K562 (cell line): ENCODE measurements around the gene A1BG. TPM values are rescaled to one million over a fixed set of nuclear protein-coding genes. Genes with fewer than 3 reads are reported as not detected.

Experiments
- ATAC-seq: fragments of 200-7000 bp; cut with Tn5 transposase; 3 replicates; pipeline ENCODE4 v1.9.1; 2020; ENCODE audit warnings: moderate library complexity
- BruUV-seq: library from RNA; stranded (reverse); fragments of 400-500 nt; replicated peaks from 2 replicates; lab custom pipeline; 2021; lab: Mats Ljungman, UMichigan
- CTCF ChIA-PET: fragments of 300-600 bp; formaldehyde crosslinking; extraction: SDS; loops from one replicate; lab custom pipeline; 2021; ENCODE audit warnings: low intra/inter-chr PET ratio; lab: Yijun Ruan, JAX
- POLR2A ChIA-PET: fragments of 300-600, 350-650 bp; sonication (Branson Sonifier 250); formaldehyde crosslinking; extraction: SDS; loops from one replicate; lab custom pipeline; 2021; ENCODE audit warnings: antibody characterized with exemption, inconsistent platforms; lab: Yijun Ruan, JAX
- DNase-seq, 4 experiments: peaks; one replicate each; pipeline versions ENCODE4 v3.0.0 to v3.0.0-alpha.2; 2011 to 2018; ENCODE audit warnings: low spot score in 3 of 4, mixed read lengths in 3 of 4; ENCODE audit errors: extremely low read depth in 1 of 4
- FAIRE-seq: peaks from 2 replicates; lab custom pipeline; 2011; peaks lifted over from hg19 to GRCh38; lab: Jason Lieb, UNC
- H2AFZ ChIP-seq: 2 replicates; pipeline ENCODE4 v1.6.0; 2011; ENCODE audit warnings: low read depth, low read length, control low read depth, inconsistent platforms
- H3K27ac ChIP-seq: fragments of 200-600 bp; 3 replicates; pipeline ENCODE4 v1.8.0; 2011; ENCODE audit warnings: low read depth, mild to moderate bottlenecking, control low read depth, inconsistent platforms, low read length, moderate library complexity, mixed read lengths; ENCODE audit errors: extremely low read depth
- H3K27me3 ChIP-seq, 2 experiments: fragments of 300-600 bp in 1 of 2; 2 replicates in 1 of 2; 3 replicates in 1 of 2; pipeline versions ENCODE4 v1.6.0 to v1.8.0; 2011; ENCODE audit warnings: inconsistent platforms in 2 of 2, low read length in 2 of 2, mild to moderate bottlenecking in 1 of 2, mixed read lengths in 1 of 2, moderate library complexity in 1 of 2; ENCODE audit not compliant: control insufficient read depth in 2 of 2, insufficient read depth in 2 of 2
- H3K36me3 ChIP-seq: fragments of 300-600 bp; 3 replicates; pipeline ENCODE4 v1.8.0; 2011; ENCODE audit warnings: mild to moderate bottlenecking, low read length, inconsistent platforms; ENCODE audit not compliant: control insufficient read depth, insufficient read depth
- H3K4me1 ChIP-seq, 2 experiments: fragments of 200-600 bp in 1 of 2; replicated peaks in 1 of 2; 2 replicates in 1 of 2; 3 replicates in 1 of 2; pipeline versions ENCODE4 v1.5.1 to v1.8.0; 2011; ENCODE audit warnings: inconsistent platforms in 2 of 2, low read length in 2 of 2, mild to moderate bottlenecking in 1 of 2, mixed read lengths in 1 of 2, moderate library complexity in 1 of 2; ENCODE audit not compliant: control insufficient read depth in 2 of 2, insufficient read depth in 2 of 2
- H3K4me2 ChIP-seq: 2 replicates; pipeline ENCODE4 v1.6.1; 2011; ENCODE audit warnings: low read length, control low read depth, inconsistent platforms, mixed read lengths; ENCODE audit not compliant: insufficient read depth
- H3K4me3 ChIP-seq: fragments of 200-600 bp; sonication (generic), shearing (Covaris generic); 2 replicates; pipeline ENCODE4 v1.5.1; 2016; ENCODE audit warnings: control low read depth, inconsistent platforms
- H3K79me2 ChIP-seq: fragments of 200-600 bp; 3 replicates; pipeline ENCODE4 v1.8.0; 2011; ENCODE audit warnings: low read length, inconsistent platforms; ENCODE audit not compliant: control insufficient read depth, insufficient read depth
- H3K9ac ChIP-seq, 2 experiments: 2 replicates each; pipeline versions ENCODE4 v1.6.0 to v1.6.1; 2011; ENCODE audit warnings: low read depth in 2 of 2, low read length in 2 of 2, control low read depth in 1 of 2, inconsistent platforms in 1 of 2, mild to moderate bottlenecking in 1 of 2, mixed read lengths in 1 of 2; ENCODE audit not compliant: insufficient read depth in 1 of 2
- H3K9me1 ChIP-seq: one replicate; pipeline ENCODE4 v1.6.0; 2011; ENCODE audit warnings: inconsistent platforms, mild to moderate bottlenecking, low read length, moderate library complexity; ENCODE audit not compliant: control insufficient read depth, insufficient read depth
- H3K9me3 ChIP-seq: replicated peaks from 2 replicates; pipeline ENCODE4 v1.5.1; 2011; ENCODE audit warnings: low read depth, low read length, inconsistent platforms; ENCODE audit not compliant: control insufficient read depth, insufficient read depth
- H4K20me1 ChIP-seq: replicated peaks from 2 replicates; pipeline ENCODE4 v1.6.1; 2011; ENCODE audit warnings: low read length, inconsistent platforms, mixed read lengths; ENCODE audit not compliant: control insufficient read depth, insufficient read depth
- ILF3 ChIP-seq: fragments of 450-650 bp; IDR thresholded peaks from 2 replicates; pipeline ENCODE4 v1.6.1; 2018; ENCODE audit warnings: antibody characterized with exemption, mild to moderate bottlenecking, moderate library complexity, borderline replicate concordance
- WGBS: fragments of 100-300 bp; shearing (Covaris generic); methylation state at CpG from one replicate; pipeline ENCODE4 v1.1.6; 2016; ENCODE audit warnings: low coverage, mixed read lengths; ENCODE audit not compliant: insufficient coverage; ENCODE audit errors: missing lambda C conversion rate; 5-methylcytosine and 5-hydroxymethylcytosine counted together
- in situ Hi-C: fragments of 300-500 bp; cut with MboI; formaldehyde crosslinking; loops from 4 replicates; pipeline ENCODE4 v1.15.0; 2018; ENCODE audit warnings: inconsistent platforms, mixed read lengths
- intact Hi-C: fragments of 100-400 bp; cut with micrococcal nuclease; formaldehyde crosslinking; loops from 2 replicates; pipeline ENCODE4 v1.14.2; 2022
- polyA plus RNA-seq, 8 experiments: library from polyadenylated mRNA; depleted of rRNA in 4 of 8; stranded (reverse) in 5 of 8; unstranded in 3 of 8; fragments of >200 nt; fragmentation: Nextera tagmentation in 2 of 8; fragmentation: Illumina TruSeq in 1 of 8; extraction: Ambion mirVana in 2 of 8; extraction: Trizol in 1 of 8; gene quantifications; 2 replicates each; pipeline versions ENCODE4 v1.2.1 to v1.2.3, GENCODE V29; 2011 to 2014; ENCODE audit warnings: inconsistent platforms in 1 of 8, missing spikeins in 1 of 8
- total RNA-seq, 7 experiments: library from RNA; depleted of rRNA in 6 of 7; stranded (reverse); fragments of >200 nt in 6 of 7; fragmentation: Illumina TruSeq in 2 of 7; extraction: Trizol in 2 of 7; gene quantifications; 2 replicates each; pipeline versions ENCODE4 v1.2.1 to v1.2.3, GENCODE V29; 2011 to 2021; ENCODE audit warnings: low replicate concordance in 1 of 7
- TF ChIP-seq, protein P1 (sequence below): sonication (generic); formaldehyde crosslinking; IDR thresholded peaks from 2 replicates; pipeline ENCODE4 v1.8.0; 2023; ENCODE audit warnings: mild to moderate bottlenecking, missing genetic modification reagents
- TF ChIP-seq, protein P2 (sequence below), 2 experiments: fragments of 450-650 bp in 1 of 2; sonication (generic) in 1 of 2; formaldehyde crosslinking in 1 of 2; IDR thresholded peaks in 1 of 2; conservative IDR thresholded peaks in 1 of 2; 2 replicates each; pipeline versions ENCODE4 v1.6.1 to v1.8.1; 2016 to 2023; ENCODE audit warnings: mild to moderate bottlenecking in 2 of 2, moderate library complexity in 2 of 2, inconsistent platforms in 1 of 2, missing genetic modification reagents in 1 of 2

The A1BG gene
- total and polyA plus RNA-seq, 9 of the 15 experiments (the other 6 are each of a cell fraction or from before 2014, with no cell fraction given), result 0.10 to 19.8 (median 2.6) TPM

DNA sequence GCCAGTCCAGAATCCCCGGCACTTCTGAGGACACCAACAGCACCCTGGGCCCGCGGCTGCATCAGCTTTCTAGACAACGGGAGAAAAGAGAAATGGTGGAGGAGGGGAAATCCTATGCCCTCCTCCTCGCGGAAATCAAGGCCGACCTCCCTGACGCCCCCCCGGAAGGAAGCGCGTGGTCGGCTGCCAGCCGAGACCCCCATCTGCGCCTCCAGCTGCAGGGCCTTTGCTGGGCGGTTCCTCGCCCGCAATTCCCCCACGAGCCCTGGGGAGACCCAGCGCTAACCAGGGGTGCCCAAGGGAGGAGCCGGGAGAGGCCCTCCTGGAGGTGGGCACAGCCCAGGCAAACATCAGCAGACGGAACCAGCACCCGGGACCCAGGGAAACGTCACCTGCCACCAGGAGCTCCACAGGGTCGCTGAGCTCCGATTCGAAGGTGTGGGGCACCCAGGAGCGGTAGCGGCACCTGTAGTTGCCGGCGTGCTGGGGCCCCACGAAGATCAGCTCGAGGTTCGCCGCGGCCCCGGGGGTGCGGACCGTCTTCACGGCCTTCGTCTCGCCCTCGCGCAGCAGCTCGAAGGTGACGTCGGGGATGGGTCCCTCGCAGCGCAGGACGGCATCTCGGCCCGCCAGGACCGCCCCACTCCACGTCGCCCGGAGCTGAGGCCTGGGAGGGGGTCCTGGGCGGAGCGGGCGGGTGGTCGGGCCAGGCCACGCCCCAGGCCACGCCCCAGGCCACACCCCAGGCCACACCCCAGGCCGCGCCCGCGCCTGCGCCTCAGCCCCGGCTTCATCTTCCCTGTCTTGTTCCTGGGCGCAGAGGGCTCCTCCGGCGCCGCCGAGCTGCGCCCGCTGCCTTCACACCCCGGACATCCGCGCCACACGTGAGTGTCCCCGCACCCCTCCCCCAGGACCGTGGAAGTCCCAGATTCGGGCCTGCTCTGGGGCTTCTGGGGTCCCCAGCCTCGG, 6.0 kb downstream of the A1BG start (continued):
- TF ChIP-seq, protein P1, sequence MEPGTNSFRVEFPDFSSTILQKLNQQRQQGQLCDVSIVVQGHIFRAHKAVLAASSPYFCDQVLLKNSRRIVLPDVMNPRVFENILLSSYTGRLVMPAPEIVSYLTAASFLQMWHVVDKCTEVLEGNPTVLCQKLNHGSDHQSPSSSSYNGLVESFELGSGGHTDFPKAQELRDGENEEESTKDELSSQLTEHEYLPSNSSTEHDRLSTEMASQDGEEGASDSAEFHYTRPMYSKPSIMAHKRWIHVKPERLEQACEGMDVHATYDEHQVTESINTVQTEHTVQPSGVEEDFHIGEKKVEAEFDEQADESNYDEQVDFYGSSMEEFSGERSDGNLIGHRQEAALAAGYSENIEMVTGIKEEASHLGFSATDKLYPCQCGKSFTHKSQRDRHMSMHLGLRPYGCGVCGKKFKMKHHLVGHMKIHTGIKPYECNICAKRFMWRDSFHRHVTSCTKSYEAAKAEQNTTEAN, result no peak

DNA sequence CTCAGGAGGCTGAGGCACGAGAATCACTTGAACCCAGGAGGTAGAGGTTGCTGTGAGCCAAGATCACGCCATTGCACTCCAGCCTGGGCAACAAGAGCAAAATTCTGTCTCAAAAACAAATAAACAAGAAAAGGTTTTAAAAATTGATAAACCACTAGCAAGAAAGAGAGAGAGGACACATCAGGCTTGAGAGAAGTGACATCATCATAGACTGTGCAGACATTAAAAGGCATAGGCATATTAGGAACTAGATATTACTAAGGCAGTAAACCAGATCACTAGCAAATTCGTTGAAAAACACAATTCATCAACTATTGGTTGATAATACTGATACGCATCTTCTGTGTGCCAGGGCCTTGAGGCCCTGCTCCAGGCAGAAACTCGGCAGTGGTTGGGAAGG, 7.7 kb downstream of the A1BG start:
- Histone ChIP-seq H3K79me2 (no peaks in the 10 kb centered on the region), H3K9ac (no peak overlapping the region), H3K27ac (no peak overlapping the region), H3K36me3 (peaks cover 5% of the 10 kb centered on the region; the same call in 2 of the 3 replicates), H4K20me1 (no peaks in the 10 kb centered on the region), H3K4me2 (no peak overlapping the region), H3K9me3 (no peaks in the 10 kb centered on the region), H3K4me3 (no peak overlapping the region), H3K27me3 (no peaks in the 10 kb centered on the region), H3K4me1 (peaks cover 5 to 12% of the 10 kb centered on the region in 2 experiments; a peak in 4 of 5 replicates), H3K9me1 (no peaks in the 10 kb centered on the region), H2AFZ (no peak overlapping the region)
- ATAC-seq (no peak), DNase-seq (no peak), FAIRE-seq (no peak)
- no TSS peak for BruUV-seq
- TF ChIP-seq ILF3, result no peak
- TF ChIP-seq, protein P2, sequence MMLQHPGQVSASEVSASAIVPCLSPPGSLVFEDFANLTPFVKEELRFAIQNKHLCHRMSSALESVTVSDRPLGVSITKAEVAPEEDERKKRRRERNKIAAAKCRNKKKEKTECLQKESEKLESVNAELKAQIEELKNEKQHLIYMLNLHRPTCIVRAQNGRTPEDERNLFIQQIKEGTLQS (IDR thresholded peaks at IDR 0.05), result peak; percentile 53
- TF ChIP-seq, protein P2 (CRISPR knock-in tag; conservative IDR thresholded peaks at IDR 0.05), result no peak
- in situ Hi-C loops, result no loop called here
- ChIA-PET POLR2A (interaction anchor here (0.6 to 2.9 kb wide), 4 partner anchors 11 to 82 kb away, joined by 3 to 11 read pairs (median 3); no protein-coding TSS in a partner anchor), CTCF (no interaction called here)
- intact Hi-C loops, result no loop called here
- 44% methylated on average over 5 of the region's 5 CpGs for WGBS
